Stimulated activated CD4-positive, alpha-beta T cell treated with anti-CD3 and anti-CD28 coated beads, Interleukin-1b, Interleukin-23, amount 100 ng/mL, for 48 hours (primary cell): ENCODE measurements around the gene CRYAA.

ENCODE experiments used
- DNase-seq: peaks from one replicate; pipeline ENCODE4 v3.0.0-alpha.2; 2020

CRYAA gene

DNA sequence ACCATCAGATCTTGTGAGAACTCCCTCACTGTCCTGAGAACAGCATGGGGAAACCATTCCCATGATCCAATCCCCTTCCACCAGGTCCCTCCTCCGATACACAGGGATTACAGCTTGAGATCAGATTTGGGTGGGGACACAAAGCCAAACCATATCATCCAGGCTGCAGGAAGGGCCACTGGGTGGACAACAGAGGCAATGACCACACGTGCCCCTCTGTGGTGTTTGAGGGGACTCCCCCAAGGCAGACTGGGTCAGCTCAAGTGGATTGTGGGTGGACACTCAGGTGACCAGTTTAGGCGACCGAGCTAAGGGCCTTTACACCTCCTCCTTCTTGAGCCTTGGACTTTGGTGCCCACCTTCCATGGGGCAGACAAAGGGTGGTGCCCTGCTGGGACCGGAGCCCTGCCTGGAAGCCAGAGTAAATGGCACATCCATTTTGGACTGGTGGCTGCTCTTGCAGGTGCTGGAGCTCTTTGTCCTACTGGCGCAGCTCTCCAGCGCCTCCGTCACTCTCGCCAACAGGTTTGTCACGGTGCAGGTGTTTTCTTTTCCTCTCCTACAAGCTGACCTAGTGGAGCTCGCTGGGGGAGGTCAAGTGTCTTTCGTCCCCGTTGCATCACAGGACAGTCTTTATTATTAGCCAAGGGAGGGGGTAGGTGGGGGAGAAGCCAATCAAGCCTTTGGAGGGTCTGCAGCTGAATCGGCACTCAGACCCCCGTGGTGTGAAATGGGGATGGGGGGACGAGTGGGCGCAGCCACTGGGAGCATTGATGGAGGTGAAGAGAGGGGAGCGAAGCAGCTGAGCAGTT, 37.6 kb downstream of the CRYAA start:
- DNase-seq = no peak

DNA sequence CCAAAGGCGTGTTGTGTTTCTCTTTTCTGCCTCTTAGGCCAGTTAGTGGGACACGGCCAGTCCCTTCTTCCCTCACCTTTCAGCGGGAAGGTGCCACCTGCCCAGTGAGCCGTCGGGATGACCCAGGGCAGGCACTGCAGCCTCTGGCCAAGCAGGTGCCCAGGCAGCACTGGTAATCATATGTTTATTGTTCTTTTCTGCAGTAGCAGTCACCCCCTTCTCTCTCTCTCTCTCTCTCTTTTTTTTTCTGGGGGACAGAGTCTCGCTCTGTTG, 38.2 kb downstream of the CRYAA start:
- no peak for DNase-seq

DNA sequence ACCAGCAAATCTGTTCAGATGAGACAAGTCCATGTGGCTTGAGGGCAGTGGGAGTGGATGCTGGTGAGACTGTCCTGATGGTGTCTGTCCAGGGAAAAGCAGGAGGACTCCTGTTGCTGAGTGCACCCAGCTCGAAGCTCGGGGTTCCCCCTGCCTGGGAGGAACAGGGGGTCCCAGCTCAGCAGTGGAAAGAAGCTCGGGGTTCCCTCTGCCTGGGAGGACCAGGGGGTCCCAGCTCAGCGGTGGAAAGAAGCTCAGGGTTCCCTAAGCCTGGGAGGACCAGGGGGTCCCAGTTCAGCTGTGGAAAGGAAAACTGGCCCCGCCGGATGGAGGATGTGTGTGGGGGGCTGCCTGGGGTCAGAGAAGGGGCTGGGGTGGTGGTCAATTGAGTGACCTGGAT, 39.1 kb downstream of the CRYAA start:
- no peak for DNase-seq

DNA sequence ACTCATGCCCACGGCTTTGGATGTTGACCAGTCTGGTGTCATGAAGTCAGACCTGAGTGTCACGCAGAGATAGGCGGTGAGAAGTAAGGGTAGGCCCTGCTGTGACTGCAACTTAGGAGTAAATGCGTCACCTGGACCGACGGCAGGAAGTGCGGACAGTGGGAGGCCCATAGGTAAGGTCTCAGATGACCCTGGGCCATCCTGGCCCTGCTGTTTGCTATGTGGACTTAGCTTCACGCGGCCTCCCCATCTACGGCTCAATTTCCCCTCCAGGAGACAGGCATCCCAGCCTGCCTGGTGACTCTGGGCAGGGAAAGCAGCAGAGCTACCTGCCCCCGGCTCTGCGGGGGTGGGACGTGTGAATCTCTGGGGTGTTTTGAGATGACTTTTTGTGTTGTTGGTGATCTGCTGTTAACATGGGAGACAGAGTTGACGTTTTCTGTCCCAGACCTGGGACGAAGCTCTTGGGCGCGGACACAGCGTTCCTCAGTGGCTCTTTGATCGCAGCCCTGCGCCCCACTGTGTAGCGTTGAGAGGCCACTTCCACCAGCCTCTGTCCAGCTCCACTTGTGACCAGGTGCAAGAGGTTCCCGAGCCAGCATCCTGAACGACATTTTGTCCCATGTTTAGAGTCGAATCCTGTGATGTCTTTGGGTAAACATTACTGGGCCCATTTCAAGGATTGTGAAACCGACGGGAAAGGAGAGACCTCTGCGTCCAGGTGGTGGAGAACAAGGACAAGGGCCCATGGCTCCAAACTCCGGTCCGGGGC, 39.9 kb downstream of the CRYAA start:
- no peak for DNase-seq

DNA sequence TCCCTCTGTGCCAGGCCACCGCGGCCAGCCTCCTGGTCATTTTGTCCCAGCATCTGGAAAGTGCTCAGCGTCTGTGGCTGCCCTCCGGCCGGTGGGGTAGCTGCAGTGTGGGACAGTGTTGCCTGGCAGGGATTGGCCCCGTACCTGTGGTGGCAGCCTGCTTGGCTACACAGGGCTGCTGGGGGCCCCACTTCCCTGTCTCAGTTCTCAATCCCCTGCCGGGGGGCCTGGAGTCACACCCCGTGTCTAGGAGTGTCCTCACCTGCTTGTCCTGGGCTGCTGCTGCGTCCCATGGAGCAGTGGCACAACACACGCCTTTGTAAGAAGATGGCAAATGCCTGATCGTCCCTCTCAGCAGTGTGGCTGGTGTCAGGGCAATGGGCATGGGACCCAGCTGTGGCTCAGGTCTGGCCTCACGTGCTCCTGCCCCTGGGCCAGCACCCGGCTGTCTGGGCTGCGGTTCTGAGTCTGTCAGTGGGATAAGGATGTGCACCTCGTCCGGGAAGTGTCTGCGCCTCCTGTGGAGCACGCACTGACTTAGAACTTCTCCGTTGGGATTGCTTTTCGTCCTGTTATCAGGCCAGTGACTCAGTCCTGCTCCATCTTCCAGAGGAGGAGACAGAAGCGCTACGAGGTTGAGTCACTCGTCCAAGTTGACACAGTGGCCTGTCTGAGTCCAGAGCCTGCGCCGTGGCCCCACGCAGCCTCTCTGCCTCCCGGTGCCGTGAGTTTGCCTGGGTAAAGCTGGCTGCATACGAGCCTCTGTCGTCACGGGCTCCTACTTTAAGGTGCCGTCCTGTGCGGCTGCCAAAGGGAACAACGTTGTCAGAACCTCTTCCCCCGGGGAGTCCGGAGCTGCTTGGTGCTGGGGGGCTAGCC, 41.0 kb downstream of the CRYAA start:
- DNase-seq = no peak

DNA sequence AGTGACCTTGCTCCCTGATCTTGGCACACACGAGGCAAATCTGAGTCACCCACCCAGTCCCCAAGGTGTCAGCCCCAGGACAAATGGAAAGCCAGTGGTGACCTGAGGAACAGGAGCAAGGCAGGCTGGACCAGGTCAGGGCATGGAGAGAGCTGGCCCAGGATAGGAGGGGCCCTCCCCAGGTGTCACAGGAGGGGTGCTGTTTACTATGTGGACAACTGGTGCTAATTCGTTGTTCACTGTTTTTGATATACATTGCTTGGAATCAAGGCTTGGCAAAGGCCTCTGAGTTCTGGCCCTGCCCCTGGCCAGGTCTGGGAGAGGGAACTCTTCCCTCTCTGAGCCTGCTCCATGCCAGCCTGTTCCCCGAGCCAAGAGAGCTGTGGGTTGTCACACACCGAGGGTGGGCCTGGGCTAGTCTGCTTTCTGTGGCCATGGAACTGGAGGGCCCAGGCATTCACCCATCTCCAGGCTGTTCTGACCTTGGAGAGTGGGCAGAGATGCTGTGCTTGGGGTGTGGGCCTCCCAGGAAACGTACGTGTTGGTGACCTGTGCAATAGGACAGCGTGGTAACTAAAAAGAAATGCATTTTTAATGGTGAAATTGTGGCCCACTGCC, 41.8 kb downstream of the CRYAA start:
- no peak for DNase-seq

DNA sequence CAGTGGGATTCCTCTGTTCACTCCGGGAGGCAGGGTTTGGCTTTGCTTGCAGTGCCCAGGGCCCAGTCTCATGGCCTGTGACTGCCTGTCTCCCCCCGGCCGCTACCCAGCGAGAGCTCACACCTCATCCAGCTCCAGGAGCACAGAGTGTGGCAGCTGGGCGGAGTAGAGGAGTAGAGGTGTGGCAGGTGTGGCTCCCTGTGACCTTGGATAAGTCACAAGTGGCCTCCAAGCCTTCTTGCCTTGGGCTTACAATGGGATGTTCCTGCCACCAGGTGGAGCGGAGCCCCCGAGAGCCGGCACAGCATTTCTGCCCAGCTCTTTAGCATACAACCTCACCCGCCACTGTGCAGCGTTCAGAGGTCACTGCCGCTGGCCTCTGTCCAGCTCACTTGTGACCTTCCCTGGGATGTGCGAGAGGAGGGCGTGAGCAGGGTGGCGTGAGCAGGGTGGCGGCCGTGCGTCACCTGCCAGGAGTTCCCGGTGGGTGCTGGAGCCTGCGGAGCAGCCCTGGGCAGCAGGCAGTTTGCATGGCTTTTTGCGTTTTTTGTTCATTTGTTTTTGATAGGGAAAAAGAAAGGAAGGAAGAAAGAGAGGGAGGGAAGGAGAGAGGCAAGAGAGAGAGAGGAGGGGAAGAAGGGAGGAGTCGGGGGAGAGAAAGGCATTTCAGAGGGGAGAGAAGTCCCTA, 42.4 kb downstream of the CRYAA start:
- DNase-seq = no peak

- DNase-seq = no peak
Observed at GRCh38 chr21:43211760-43212115, 42.9 kb downstream of the CRYAA start.
